NCI-H2196 (cell line): ENCODE data around the gene PRDM16.
A peak's percentile ranks its signal among the peaks of the same experiment; 100 is the strongest.

Experiments
- DNase-seq: peaks from one replicate; lab custom pipeline; 2025; ENCODE audit not compliant: unreplicated experiment; lab: John Stamatoyannopoulos, UW

The PRDM16 gene

DNA sequence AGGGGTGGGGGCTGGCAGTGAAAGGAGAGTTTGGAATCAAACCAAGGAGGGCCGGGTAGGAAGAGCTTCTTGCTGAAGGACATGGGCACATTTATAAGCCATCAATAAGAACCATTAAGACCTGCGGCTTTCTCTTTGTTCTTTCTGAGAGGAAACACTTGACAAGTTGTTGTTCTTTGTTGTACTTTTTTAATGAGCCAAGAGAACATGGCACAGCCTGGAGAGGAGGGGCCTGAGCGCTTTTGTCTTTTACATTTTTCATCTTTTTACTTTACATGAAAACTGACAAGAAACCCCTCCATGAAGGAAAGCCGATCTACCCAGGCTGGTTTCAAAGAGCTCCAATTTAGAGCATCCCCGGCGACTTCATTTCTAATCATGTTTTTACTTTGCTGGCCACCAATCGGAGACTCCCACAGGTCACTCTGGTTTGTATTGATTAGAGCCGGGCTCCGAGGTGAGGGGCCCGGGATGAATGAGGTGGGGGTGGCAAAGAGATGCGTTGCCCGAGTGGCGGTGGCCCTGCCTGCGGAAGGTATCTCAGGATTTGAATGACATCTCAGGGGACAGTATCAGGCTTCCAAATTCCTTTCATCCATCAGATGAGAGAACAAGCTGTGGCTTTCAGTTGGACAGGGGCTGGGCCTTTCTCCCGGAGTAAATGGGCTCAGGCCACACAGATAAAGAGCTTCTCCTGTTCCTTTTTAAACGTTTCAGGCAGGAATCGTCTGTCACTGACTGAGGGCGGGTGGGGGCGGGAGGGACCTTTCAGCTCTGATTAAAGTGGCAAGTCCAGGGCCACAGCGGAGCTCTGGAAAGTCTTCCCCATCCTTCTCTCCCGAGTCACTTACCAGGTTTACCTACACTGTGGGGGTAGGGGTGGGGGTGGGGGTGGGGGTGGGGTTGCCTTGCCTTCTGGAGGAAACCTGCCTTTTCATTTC is 246.7 kb downstream of the PRDM16 start:
- DNase-seq = no peak

DNA sequence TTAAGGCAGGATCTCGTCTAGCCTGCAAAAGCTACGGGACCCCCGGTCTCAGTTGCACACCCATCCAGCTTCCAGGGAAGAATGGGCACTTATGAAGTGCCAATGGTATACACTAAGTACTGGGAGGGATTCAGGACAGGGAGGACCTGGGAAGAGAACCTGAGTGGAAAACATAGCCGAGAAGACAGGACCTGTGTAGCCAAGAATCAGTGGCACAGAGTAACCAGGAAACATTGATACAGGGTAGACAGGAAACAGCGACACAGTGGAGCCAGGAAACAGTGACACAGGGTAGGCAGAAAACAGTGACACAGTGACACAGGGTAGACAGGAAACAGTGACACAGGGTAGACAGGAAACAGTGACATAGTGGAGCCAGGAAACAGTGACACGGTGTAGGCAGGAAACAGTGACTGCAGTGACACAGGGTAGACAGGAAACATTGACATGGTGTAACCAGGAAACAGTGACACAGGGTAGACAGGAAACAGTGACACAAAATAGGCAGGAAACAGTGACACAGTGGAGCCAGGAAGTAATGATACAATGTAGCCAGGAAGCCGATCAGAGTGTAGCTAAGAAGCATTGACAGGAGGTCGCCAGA is 247.4 kb downstream of the PRDM16 start:
- no peak for DNase-seq

DNA sequence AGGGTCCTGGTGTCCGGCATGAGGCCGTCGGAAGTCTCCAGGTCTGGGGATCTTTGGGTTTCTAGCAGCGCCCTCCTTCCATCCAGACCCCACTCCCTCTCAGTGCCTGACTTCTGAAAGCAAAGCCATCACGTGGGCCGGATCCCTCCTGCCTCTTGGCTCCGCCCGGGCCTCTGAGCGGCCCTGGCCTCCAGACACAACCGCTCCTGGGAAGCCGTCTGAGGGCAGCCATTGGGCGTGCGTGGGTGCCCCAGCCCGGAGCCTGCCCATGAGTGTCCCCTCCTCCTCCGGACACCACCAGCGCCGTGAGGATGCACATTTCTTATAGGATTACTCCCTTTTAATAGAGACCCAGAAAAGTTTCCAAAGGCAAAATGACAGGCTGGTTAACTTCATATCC is 248.5 kb downstream of the PRDM16 start:
- DNase-seq = no peak

DNA sequence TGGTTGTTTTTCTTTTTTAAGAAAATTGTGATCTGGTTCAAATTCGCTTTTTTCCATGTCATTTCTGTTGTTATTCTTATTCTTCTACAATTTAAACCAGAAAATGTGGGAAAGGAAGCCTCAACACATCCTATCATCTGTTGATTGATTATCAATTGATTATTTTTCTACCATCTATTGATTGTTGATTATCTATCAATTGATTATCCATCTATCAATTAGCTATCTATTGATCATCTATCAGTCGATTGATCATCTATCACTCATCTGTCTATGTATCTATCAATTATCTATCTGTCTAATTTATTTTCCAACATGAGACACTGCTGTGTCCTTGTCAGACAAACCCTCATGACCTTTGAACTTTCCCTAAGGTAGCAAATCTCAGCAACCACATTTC is 249.3 kb downstream of the PRDM16 start:
- no peak for DNase-seq

DNA sequence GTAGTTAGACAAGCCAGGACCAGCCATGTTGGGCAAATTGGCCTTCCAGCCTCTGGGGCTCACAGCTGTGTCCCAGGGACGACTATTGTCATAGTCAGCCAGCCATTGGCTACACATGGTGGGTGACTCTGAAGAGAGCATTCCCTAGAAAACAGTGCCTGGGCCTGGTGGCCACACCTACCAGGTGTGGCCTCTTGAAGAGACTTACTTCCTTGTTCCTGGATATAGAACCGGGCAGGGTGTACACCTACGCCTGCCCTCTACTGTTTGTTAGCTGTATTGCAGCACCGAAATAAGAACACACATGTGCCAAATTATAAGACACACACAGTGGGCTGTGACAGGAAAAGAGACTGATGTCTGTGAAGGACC is 250.9 kb downstream of the PRDM16 start:
- peak; percentile 81 for DNase-seq

DNA sequence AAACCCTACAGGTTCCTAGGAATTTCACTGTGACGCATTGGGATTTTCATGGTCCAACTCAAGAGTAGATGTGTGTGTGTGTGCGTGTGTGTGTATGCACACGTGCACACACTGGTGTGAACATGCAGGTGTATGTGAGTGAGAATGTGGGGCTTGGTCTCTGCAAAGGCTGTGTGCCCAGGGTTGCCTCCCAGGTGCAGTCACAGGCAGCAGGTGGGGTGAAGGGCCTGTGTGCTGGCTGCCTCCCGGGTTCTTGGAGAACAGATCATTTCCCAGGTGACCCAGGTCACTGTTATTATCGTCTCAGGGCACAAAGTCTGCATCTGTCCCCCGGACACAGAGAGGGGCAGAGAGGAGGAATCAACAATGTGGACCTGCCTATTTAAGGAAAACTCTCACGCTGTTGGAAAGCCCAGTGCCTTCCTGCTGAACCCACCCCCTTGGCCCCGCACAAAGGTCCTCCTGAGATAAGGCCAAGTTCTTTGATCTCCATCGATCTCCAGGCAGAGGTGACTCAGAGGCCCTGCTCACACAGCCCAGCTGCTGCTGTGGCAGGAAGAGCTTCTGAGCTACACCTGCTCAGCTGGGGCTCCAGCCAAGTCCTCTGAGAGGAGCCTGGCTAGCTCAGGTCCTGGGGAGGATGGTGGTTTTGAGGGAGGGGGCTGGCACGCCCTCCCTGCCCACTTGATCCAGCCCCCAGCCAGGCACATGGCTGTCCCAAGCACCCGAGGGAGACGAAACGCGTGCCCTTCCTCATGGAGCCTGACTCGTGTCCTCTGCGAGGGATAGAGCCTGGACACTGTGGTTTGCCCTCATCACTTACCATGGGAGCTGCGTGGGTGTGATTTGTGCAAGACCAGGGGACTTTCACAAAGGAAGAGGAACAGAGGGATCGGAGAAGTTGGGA is 251.5 kb downstream of the PRDM16 start:
- peak; percentile 94 for DNase-seq

DNA sequence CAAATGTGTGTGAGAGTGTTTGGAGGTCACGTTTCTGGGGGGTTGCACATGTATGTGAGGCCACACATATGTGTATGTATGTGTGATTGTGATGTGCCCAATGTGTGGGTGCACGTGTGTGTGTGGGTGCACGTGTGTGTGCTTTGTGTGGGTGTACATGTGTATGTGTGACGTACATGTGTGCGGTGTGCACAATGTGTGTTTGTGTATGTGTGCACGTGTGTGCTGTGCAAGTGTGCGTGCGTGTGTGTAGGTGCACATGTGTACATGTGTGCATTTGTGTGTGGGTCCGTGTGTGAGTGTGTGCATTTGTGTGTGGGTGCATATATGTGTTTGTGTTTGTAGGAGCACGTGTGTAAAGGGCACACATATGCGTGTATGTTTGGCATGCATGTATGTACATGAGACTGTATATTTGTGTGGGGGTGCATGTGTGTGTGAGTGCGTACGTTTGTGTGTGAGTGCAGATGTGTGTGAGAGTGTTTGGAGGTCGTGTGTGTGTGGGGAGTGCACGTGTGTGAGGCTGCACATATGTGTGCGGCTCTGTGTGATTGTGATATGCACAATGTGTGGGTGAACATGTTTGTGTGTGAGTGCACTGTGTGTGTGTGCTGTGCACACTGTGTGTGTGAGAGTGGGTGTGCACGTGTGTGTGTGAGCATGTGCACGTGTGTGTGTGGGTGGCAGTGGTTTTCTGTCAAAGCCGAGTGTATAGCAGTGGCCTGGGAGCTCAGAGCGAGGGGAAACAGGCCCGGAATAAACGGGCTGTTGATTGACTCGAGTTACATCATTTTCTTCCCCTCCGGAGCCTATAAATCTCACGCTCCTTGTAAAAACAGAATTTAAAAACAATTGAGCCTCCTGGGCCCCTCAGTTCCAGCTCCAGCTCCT is 252.8 kb downstream of the PRDM16 start:
- DNase-seq = peak; percentile 8

DNA sequence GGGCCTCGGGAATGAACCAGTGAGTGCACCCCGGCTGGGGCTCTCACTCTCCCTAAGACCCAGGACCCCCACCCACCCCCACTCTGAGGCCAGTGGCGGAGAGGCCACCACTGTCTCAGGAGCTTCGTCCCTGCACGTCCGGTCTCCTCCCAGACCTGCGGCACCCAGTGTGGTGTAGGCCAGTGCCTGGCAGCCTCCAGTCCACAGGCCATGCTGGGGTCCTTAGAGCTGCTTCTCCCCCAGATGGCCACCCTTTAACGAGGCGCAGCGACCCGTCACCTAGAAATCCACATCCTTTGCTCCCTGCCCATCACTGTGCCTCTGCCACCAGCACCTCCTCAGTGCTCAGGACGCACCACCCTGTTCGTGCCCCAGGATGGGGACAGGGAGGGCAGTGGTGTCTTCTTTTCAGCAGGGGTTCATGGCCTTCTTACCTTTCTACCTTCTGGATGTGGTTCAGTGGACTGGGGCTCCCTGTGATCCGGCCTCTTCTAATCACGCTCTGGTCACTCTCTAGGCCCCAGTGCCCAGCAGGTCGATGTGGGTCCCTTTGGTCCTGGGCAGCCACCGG is 253.5 kb downstream of the PRDM16 start:
- DNase-seq = no peak

DNA sequence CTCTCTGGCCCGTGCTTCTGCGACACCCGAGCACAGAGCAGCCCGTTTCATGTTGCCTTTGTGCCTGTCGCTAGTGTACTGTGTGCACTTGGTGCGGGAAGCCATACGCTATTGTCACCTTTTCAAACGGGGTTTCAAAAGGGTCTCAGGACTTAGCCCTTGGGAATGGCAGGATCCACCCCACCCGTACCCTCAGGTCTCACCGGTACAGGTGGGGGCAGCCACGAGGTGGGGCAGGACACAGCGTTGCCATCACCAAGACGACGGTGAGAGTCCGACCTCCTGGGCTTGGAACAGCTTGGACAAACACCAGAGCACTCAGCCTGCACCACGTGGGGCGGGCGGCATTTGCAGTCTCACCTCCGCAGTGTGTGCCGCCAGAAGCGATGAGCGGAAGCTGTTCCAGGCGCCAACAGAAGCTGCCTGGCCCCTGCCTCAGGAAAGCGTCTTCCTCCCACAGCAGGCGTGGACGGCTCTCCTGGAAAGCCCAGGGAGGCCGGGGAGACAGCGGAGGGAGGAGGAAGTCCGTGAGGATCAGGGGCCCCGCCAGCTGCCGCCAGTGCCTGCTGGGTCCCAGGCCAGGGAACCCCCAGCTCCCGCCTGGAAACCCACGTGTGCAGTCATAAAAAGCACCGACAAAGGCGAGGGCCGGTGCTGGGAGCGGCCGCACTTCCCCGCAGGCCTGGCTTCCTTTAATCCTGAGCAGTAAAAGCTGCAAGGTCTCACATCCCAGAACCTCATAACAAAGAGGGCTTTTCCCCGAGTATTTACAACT is 254.2 kb downstream of the PRDM16 start:
- peak; percentile 87 for DNase-seq

DNA sequence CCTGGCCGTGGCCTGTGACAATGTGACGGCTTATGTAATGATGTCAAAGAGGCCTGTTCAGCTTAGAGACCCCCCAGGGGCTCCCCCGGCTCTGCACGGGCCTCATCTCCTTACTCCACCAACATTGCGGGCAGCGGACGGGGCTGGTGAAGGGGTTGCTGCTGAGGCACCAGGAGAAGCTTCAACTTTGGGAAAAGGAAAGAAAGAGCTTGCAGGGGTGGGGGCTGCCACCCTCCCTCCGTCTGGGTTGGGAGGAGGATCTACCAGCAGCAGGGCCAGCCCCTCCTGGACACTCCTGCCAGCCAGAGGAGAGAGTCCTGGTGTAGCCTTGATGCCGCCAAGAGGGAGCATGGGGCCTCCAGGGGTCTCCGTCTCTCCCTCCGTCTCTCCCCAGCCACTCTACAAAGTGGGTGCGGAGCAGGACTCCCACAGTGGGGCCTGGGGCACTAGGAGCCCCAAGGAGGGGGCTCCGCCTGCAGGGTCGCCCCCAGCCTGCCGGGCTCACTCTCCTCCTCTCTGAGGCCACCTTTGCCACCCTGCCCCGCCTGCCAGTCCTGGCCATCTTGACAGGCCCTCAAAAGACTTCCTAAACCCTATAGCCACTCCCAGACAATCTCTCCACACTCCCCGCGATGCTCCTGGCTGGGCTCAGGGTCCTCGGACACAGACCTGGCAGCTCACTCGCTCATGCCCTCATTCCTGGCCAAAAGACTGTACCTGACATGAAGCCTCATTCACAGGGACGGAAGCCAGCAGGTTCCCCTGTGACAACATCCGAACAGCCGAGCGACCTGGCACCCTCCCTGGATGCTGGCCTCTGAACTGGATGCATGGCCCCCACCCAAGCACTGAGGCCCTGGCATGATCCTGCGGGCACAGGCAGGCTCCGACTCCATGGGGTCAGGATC is 255.0 kb downstream of the PRDM16 start:
- no peak for DNase-seq

DNA sequence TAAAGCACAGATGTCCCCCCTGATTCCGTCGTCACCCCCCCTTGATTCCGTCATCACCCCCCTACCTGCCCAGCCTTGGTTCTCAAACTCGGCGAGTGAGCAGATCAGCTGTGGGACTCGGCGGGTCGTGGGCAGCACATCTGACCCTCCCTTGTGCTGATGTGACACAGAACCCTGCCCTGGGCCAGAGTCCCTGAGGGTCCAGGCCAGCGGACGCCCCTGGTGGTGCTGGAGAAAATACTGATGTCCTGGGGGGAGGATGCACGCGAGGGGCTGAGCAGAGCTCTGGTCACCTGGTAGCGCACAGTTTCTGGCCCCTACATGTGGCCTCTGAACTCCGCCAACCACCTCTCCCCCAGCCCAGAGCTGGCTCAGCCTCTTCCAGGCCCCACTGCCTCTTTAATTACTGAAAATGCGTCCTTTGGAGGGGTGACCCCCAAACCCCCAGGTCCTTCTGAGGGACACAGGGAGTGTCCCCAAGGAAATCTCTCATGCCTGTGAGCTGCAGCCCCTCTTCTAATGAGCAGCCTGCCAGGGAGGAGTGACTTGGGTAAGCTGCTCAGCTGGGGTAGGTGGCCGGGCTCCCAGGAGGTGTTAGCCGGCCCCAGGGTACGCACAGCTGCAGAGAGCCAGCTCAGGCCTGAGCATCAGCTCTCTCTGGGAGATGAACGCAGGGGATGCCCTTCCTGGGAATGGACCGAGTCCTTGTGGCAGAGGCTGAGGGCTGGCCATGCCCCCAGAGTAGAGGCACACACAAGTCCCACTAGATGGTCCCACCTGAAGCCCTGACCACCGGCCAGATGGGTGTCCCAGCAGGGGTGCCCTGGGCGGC is 255.9 kb downstream of the PRDM16 start:
- DNase-seq = no peak

DNA sequence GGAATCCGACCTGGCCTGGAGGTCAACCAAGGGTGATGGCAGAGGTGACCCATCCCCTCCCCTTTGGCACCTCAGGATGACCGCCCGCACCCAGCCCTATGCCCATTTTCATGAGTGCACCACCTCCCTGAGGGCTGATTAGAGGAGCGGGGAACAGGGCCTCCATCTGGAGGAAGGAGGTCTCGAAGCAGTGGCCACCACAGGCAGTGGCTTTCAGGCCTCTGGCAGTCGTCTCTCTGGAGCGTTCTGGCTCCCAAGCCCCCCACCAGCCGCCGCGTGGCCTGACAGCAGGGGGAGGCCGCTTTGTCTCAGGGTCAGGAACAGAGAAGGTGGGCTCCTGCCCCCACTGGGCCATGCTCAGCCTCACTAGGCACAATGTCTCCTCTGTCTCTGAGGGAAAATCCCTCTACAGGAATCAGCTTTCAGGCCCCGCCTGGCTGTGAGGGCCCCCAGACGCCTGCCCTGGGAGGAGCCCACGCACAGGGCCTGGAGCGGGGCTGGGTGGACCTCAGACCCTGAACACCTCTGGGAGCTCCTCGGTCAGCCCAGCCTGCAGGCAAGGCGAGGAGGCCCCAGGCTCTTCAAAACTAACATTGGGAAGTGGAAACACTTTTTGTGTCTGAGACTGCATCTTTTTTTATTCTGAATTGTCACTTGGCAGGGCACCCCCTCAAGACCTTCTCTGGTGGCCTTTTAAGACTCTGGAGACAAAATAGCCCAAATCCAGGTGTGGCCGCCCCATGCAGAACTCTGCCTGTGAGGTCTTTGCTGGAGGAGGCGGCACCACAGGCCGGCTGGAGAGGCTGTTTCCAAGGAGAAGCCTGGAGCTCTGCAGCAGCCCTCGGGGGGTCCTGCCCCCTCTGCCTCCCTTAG is 257.7 kb downstream of the PRDM16 start:
- no peak for DNase-seq

DNA sequence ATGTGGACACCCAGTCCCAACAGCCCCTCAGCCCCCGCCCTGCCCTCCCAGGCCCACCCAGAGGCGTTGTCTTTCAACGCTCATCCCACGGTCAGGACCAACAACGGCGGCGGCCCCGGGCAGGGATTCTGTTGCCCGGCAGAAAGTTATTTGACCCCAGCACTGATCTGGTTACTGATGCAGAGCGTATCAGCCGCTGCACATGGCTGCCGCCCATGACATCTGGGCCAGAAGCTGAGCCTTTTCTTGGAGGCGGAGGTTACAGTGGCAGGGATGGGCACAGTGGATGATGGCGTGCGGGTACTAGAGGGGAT is 258.3 kb downstream of the PRDM16 start:
- no peak for DNase-seq

DNA sequence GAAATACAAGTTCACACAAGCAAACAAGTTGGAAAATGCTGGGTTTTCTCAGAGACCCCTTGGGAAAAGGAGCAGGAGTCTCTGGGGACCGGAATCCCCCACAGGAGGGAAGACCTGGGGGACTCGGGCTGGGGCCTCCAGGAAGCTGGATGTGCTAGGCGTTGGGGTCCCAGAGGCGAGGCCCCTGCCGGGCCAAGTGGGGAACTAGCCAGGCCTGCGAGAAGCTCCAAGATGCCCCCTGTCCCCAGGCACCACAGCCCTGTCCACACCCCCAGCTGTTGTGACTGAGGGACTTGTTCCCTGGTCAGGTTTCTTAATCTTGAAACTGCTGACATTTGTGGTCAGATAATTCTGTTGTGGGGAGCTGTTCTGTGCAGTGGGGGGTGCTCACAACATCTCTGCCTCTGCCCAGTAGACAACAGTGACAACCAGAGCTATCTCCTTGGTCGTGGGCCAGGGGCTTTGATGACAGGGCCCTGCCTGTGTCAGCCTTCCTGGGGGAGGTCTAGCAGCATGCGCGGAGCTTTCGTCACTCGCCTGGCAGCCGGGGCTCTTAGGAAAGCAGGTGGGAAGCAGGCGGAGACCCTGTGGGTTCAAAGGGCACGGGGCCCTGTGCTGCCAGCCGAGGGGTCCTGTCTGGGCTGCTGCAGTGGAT is 259.1 kb downstream of the PRDM16 start:
- no peak for DNase-seq

DNA sequence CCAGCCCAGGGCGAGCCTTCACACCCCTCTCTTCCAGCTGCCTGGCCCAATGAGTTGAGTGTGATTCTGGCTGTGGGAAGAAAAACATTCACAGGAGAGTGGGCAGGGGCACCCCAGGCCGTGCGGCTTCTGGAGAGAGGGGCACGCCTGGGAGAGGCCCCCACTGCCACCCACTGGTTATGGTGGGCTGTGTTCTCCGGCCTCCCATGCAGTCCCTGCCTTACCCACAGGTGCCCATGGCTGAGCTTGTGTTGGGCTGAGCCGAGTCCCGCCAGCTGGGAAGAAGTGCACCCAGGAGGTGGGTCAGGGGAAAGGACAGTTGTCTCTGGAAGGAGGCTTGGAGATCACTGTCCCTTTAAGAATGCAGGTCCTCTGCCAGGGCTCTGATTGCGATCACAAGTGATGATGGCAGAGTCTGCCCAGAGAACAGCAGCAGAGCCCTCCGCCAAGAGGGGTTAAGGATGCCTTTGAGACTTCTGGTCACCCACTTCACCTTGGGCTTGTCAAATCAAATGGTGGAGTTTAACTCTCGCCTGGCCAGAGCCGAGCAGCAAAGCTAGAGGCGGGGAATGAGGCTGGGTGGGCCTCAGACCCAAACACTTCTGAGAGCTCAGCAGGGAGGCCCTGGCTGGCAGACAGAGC is 260.8 kb downstream of the PRDM16 start:
- DNase-seq = peak; percentile 35

DNA sequence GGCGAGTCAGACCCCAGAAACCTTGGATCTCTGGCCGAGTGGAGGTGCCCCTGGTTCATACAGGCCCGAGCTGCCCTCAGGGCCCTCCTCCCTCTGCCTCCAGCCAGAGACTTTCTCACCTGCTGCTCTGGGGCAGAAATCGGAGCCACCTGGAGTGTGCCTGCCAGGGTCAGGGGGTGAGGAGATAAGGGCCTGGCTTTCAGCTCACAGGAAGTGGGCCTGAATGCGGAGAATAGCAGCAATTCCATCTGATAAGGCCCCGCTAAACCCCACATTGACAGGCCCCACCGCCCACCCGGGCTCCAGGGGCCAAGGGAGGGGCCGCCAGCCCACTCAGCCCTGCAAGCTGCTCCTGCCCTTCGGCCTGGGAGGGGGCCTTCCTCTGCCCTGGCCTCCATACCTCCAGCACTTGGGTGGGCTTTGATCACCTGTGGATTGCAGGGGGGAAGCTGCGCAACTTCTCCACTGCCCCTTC is 261.8 kb downstream of the PRDM16 start:
- DNase-seq = peak; percentile 74
